ENCODE data around the gene NUCB1.

NUCB1 gene

GRCh38 chr19:48950830-48951519 lies 50.9 kb downstream of the NUCB1 start:
- no peak for TF ChIP-seq CTCF (IDR thresholded peaks at IDR 0.05; ENCODE audit: extremely low read depth, missing control alignments)
- no peak for DNase-seq (ENCODE audit: low spot score)

- no peak for TF ChIP-seq CTCF (IDR thresholded peaks at IDR 0.05; ENCODE audit: extremely low read depth, missing control alignments)
- DNase-seq (ENCODE audit: low spot score) = no peak
Measured at GRCh38 chr19:48953141-48953540, 53.0 kb downstream of the NUCB1 start.

GRCh38 chr19:48953990-48954594 lies 54.0 kb downstream of the NUCB1 start:
- TF ChIP-seq CTCF (IDR thresholded peaks at IDR 0.05; ENCODE audit: extremely low read depth, missing control alignments) = no peak
- no peak for DNase-seq (ENCODE audit: low spot score)

- DNase-seq (ENCODE audit: low spot score) = peak; percentile 98
Measured at GRCh38 chr19:48954595-48955307, 54.6 kb downstream of the NUCB1 start, which contains the start of gene BAX. Gene BAX, plus strand, starts transcription at chr19:48954875. Its CDS starts 54 bp downstream, at chr19:48954929.

GRCh38 chr19:48955308-48955958 lies 55.3 kb downstream of the NUCB1 start:
- TF ChIP-seq CTCF (IDR thresholded peaks at IDR 0.05; ENCODE audit: extremely low read depth, missing control alignments) = no peak
- DNase-seq (ENCODE audit: low spot score) = no peak

More at GRCh38 chr19:48954595-48955307, 54.6 kb downstream of the NUCB1 start, which contains the start of gene BAX:
- TF ChIP-seq CTCF (IDR thresholded peaks at IDR 0.05; ENCODE audit: extremely low read depth, missing control alignments) = no peak

GRCh38 chr19:48958006-48958405 lies 57.9 kb downstream of the NUCB1 start:
- TF ChIP-seq CTCF (IDR thresholded peaks at IDR 0.05; ENCODE audit: extremely low read depth, missing control alignments) = no peak

More at GRCh38 chr19:48958006-48958405, 57.9 kb downstream of the NUCB1 start:
- no peak for DNase-seq (ENCODE audit: low spot score)
